K562 (cell line): ENCODE measurements around the gene PSMA2. TPM values are rescaled to one million over a fixed set of nuclear protein-coding genes. Genes with fewer than 3 reads are reported as not detected.
A peak's percentile ranks its signal among the peaks of the same experiment; 100 is the strongest.

Source experiments
- ATF3 ChIP-seq, 2 experiments: fragments of 450-650 bp in 1 of 2; sonication (generic) in 1 of 2; formaldehyde crosslinking in 1 of 2; IDR thresholded peaks in 1 of 2; conservative IDR thresholded peaks in 1 of 2; 2 replicates each; pipeline versions ENCODE4 v1.6.1 to v1.8.1; 2016 to 2023; ENCODE audit warnings: mild to moderate bottlenecking in 2 of 2, moderate library complexity in 2 of 2, inconsistent platforms in 1 of 2, missing genetic modification reagents in 1 of 2
- MAFK ChIP-seq: IDR thresholded peaks from 2 replicates; pipeline ENCODE4 v1.6.1; 2011; ENCODE audit warnings: low read length, improper control_type of control experiment
- MITF ChIP-seq: IDR thresholded peaks from 2 replicates; pipeline ENCODE4 v1.6.1; 2014; ENCODE audit warnings: antibody characterized with exemption
- NFE2 ChIP-seq: IDR thresholded peaks from 2 replicates; pipeline ENCODE4 v1.6.1; 2014; ENCODE audit warnings: antibody characterized with exemption, low read depth
- RNF219 ChIP-seq: fragments of 250-450 bp; sonication (Bioruptor Pico); IDR thresholded peaks from 2 replicates; pipeline ENCODE4 v1.5.0; 2022; ENCODE audit warnings: mild to moderate bottlenecking
- TEAD1 ChIP-seq, 2 experiments: fragments of 450-650 bp in 1 of 2; sonication (generic) in 1 of 2; formaldehyde crosslinking; IDR thresholded peaks; 2 replicates each; pipeline versions ENCODE4 v1.4.0 to v1.8.0; 2020 to 2022; ENCODE audit warnings: mild to moderate bottlenecking in 2 of 2, missing genetic modification reagents in 1 of 2
- XRCC3 ChIP-seq: fragments of 450-650 bp; IDR thresholded peaks from 2 replicates; pipeline ENCODE4 v1.6.1; 2017; ENCODE audit warnings: mild to moderate bottlenecking, moderate library complexity
- ZKSCAN8 ChIP-seq: fragments of 200-800 bp; sonication (Bioruptor generic); IDR thresholded peaks from 2 replicates; pipeline ENCODE4 v1.6.1; 2016; ENCODE audit warnings: missing genetic modification characterization, missing compliant biosample characterization
- ZNF175 ChIP-seq: fragments of 200-800 bp; sonication (Bioruptor generic); IDR thresholded peaks from 2 replicates; pipeline ENCODE4 v1.6.1; 2016; ENCODE audit warnings: low read depth, mild to moderate bottlenecking, missing genetic modification characterization, missing compliant biosample characterization
- ZNF512 ChIP-seq: IDR thresholded peaks from 2 replicates; pipeline ENCODE4 v1.6.1; 2016; ENCODE audit warnings: missing genetic modification characterization, missing compliant biosample characterization
- polyA plus RNA-seq, 8 experiments: library from polyadenylated mRNA; depleted of rRNA in 4 of 8; stranded (reverse) in 5 of 8; unstranded in 3 of 8; fragments of >200 nt; fragmentation: Nextera tagmentation in 2 of 8; fragmentation: Illumina TruSeq in 1 of 8; extraction: Ambion mirVana in 2 of 8; extraction: Trizol in 1 of 8; gene quantifications; 2 replicates each; pipeline versions ENCODE4 v1.2.1 to v1.2.3, GENCODE V29; 2011 to 2014; ENCODE audit warnings: inconsistent platforms in 1 of 8, missing spikeins in 1 of 8
- total RNA-seq, 7 experiments: library from RNA; depleted of rRNA in 6 of 7; stranded (reverse); fragments of >200 nt in 6 of 7; fragmentation: Illumina TruSeq in 2 of 7; extraction: Trizol in 2 of 7; gene quantifications; 2 replicates each; pipeline versions ENCODE4 v1.2.1 to v1.2.3, GENCODE V29; 2011 to 2021; ENCODE audit warnings: low replicate concordance in 1 of 7
- TF ChIP-seq, protein P1 (sequence below): sonication (generic); formaldehyde crosslinking; IDR thresholded peaks from 2 replicates; pipeline ENCODE4 v1.9.0; 2022; ENCODE audit warnings: mild to moderate bottlenecking, missing genetic modification reagents
- TF ChIP-seq, protein P2 (sequence below): fragments of 450-650 bp; IDR thresholded peaks from 2 replicates; pipeline ENCODE4 v1.6.1; 2017; ENCODE audit warnings: mild to moderate bottlenecking, moderate library complexity
- TF ChIP-seq, protein P3 (sequence below): fragments of 250-450 bp; sonication (Bioruptor Pico); IDR thresholded peaks from 2 replicates; pipeline ENCODE4 v1.4.0; 2020; ENCODE audit warnings: mild to moderate bottlenecking, moderate library complexity

Gene PSMA2
- total and polyA plus RNA-seq, 9 of the 15 experiments (the other 6 are each of a cell fraction or from before 2014, with no cell fraction given), result 91.7 to 1,070 (median 213) TPM

GRCh38 chr7:42869131-42870020, 62.6 kb downstream of the PSMA2 start (continued):
- TF ChIP-seq, protein P1, sequence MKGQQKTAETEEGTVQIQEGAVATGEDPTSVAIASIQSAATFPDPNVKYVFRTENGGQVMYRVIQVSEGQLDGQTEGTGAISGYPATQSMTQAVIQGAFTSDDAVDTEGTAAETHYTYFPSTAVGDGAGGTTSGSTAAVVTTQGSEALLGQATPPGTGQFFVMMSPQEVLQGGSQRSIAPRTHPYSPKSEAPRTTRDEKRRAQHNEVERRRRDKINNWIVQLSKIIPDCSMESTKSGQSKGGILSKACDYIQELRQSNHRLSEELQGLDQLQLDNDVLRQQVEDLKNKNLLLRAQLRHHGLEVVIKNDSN (CRISPR knock-in tag), result no peak
- peak; percentile 84 for TF ChIP-seq ATF3 (IDR thresholded peaks at IDR 0.05)
- TF ChIP-seq ATF3 (CRISPR knock-in tag; conservative IDR thresholded peaks at IDR 0.05), result no peak
- TF ChIP-seq ZKSCAN8 (CRISPR knock-in tag), result no peak
- no peak for TF ChIP-seq MITF
- TF ChIP-seq, protein P2, sequence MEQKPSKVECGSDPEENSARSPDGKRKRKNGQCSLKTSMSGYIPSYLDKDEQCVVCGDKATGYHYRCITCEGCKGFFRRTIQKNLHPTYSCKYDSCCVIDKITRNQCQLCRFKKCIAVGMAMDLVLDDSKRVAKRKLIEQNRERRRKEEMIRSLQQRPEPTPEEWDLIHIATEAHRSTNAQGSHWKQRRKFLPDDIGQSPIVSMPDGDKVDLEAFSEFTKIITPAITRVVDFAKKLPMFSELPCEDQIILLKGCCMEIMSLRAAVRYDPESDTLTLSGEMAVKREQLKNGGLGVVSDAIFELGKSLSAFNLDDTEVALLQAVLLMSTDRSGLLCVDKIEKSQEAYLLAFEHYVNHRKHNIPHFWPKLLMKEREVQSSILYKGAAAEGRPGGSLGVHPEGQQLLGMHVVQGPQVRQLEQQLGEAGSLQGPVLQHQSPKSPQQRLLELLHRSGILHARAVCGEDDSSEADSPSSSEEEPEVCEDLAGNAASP, result no peak
- TF ChIP-seq, protein P3, sequence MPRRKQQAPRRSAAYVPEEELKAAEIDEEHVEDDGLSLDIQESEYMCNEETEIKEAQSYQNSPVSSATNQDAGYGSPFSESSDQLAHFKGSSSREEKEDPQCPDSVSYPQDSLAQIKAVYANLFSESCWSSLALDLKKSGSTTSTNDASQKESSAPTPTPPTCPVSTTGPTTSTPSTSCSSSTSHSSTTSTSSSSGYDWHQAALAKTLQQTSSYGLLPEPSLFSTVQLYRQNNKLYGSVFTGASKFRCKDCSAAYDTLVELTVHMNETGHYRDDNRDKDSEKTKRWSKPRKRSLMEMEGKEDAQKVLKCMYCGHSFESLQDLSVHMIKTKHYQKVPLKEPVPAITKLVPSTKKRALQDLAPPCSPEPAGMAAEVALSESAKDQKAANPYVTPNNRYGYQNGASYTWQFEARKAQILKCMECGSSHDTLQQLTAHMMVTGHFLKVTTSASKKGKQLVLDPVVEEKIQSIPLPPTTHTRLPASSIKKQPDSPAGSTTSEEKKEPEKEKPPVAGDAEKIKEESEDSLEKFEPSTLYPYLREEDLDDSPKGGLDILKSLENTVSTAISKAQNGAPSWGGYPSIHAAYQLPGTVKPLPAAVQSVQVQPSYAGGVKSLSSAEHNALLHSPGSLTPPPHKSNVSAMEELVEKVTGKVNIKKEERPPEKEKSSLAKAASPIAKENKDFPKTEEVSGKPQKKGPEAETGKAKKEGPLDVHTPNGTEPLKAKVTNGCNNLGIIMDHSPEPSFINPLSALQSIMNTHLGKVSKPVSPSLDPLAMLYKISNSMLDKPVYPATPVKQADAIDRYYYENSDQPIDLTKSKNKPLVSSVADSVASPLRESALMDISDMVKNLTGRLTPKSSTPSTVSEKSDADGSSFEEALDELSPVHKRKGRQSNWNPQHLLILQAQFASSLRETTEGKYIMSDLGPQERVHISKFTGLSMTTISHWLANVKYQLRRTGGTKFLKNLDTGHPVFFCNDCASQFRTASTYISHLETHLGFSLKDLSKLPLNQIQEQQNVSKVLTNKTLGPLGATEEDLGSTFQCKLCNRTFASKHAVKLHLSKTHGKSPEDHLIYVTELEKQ (CRISPR knock-in tag), result no peak
- TF ChIP-seq ZNF512 (tag), result no peak
- TF ChIP-seq RNF219 (CRISPR knock-in tag), result no peak
- TF ChIP-seq XRCC3, result no peak
- TF ChIP-seq NFE2, result peak; percentile 35; the same call in 1 of the 2 replicates
- no peak for TF ChIP-seq TEAD1 (CRISPR knock-in tag; IDR thresholded peaks at IDR 0.05)
- no peak for TF ChIP-seq ZNF175 (CRISPR knock-in tag)
- TF ChIP-seq MAFK, result no peak
